PC-3 (cell line): ENCODE results near the gene PSPC1.

Experiments
- CTCF ChIP-seq: fragments of 300-600 bp; sonication (generic); conservative IDR thresholded peaks from 2 replicates; pipeline ENCODE4 v1.5.1; 2017; ENCODE audit warnings: antibody characterized with exemption, low read depth, mild to moderate bottlenecking, low read length
- EZH2 ChIP-seq: fragments of 300-600 bp; sonication (generic); IDR thresholded peaks from one replicate; pipeline ENCODE4 v1.6.1; 2017; ENCODE audit warnings: antibody characterized with exemption, mild to moderate bottlenecking, low read length; ENCODE audit not compliant: unreplicated experiment

GRCh38 chr13:19769854-19770253 lies 12.9 kb downstream of the PSPC1 start:
- TF ChIP-seq CTCF (no peak), EZH2 (no peak)
